RCC 7860 (cell line): ENCODE measurements around the gene ADRA1B.

ENCODE experiments used
- DNase-seq: peaks from one replicate; pipeline ENCODE4 v3.0.0-alpha.2; 2015; ENCODE audit warnings: low spot score
- FAIRE-seq: peaks from 2 replicates; lab custom pipeline; 2012; peaks lifted over from hg19 to GRCh38; lab: Jason Lieb, UNC

ADRA1B gene

DNA sequence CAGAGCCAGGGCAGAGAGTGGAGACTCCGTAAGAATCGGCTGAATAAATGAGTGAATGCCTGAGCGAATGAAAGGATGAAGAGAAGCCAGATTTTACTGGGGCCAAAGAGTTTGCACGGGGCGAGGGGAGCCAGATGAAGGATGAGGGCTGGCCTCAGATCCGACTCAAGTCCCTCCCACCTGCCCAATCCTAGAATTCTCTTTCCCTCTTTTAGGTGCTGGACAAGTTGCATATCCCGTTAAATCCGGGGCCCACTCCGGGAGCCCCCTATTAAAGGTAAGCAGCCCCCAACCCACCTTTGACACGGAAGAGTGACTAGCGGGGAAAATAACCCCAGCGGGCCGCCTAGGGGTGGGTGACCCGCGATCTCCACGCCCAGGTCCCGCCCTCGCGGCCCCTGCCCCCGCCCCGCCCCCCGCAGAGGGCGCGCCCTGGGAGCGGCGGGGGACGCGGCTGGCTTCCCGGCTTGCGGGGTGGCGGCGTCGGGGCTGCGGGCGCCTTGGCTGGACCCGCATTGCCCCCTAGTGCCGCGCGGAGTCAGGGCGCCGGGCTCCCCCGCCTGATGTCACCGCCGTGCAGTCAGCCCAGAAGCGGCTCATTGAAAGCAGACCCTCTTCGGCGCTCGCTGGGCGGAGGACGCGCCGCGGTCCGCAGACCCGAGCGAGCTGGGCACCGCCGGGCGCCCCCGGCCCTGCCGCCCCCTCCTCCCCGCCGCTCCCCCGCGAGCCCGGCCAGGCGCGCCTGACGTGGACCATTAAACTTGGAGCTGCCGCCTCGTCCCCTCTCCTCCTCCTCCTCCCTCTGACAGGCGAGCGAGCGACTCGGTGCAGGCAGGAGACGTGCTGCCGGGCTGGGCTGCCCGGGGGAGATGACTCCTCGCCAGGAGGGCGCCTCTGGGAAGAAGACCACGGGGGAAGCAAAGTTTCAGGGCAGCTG lies at the start of gene ADRA1B:
TSS of gene ADRA1B (plus strand) at position 579 of the 937 bp plus-strand sequence. CDS start 424 bp downstream, outside the sequence.
- FAIRE-seq = no peak
- DNase-seq = peak; percentile 53

DNA sequence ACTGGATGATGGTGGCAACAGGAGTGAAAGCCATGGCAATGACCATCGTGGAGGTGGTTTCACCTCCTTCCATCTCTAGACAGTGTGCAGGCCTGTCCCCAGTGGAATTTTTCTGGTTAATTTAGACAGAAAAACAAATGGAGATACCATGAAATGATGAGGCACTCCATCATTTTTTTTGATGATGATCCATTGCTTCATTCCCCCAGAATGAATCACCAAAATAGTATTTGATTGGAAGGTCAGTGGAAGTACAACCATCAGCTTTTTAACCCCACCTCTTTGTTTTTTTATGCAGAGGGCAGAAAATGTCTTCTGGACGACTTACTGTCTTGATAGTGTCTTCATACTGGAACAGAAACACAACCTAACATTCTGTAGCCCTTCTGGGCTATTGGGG lies 42.6 kb upstream of the ADRA1B start:
- DNase-seq = peak; percentile 46
- no peak for FAIRE-seq

DNA sequence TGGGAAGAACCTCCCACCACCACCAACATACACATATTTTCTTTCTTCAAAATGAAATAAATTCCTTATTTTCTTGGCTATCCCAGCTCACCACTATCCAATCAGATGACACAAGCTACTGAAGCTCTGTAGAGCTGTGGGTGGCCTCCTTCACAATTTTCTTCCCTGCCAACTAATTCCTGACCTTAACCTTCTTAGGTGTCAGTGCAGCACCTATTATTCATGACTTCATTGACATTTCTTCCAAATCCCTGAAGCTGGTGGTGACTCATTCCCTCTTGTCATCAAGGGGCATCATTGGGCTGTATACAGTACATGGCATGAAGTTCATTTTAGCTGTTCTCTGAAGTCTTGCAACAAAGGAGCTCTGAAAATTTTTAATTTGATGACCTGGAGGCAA lies 42.0 kb upstream of the ADRA1B start:
- DNase-seq = peak; percentile 60

DNA sequence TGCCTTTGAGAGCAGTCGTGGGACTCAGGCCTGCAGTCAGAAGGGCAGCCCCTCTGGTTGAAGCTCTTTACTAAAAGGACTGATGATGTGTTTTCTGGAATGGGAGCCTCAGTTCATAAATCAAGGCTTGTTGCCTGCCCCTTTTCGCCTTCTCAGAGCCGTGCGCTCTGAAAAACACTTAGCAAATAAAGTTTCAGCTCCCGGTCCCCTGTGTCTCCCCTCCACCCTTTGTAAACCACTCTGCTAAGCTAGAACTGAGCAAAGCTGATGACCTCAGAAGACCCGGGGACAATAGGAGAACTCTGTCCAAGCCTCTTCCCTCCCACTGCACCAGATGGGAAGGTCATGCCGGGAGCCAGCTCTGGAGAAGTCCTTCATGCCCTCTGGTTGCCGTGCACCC lies 39.3 kb upstream of the ADRA1B start:
- DNase-seq (no peak), FAIRE-seq (no peak)

More for the DNA sequence above, 42.0 kb upstream of the ADRA1B start:
- FAIRE-seq = peak; percentile 63

DNA sequence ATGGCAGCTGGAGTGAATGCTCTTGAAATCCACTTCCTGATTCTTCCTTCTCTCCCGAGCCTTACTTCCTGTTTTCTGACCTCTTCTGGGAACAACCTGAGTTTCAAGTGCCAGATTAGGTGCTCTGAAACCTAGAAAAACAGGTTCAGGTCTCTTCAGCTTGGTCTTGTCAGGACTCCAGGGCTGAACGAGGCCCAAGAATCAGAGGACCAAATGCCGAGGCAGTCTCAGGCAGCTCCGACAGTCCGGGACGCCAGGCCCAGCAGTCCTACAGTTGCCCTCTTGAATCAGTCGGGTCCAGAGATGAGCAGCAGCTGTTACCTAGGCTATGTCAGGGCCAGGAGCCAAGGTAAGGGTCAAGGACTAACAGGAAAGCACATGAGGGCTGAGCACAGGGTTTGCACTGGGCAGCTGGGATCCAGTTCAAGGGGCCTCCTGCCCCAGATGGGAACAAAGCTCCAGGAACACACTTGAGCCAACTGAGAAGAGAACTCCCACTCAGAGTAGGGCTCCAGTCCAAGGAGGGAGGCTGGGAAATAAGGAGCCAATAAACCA lies 38.3 kb upstream of the ADRA1B start:
- DNase-seq = no peak
- no peak for FAIRE-seq

DNA sequence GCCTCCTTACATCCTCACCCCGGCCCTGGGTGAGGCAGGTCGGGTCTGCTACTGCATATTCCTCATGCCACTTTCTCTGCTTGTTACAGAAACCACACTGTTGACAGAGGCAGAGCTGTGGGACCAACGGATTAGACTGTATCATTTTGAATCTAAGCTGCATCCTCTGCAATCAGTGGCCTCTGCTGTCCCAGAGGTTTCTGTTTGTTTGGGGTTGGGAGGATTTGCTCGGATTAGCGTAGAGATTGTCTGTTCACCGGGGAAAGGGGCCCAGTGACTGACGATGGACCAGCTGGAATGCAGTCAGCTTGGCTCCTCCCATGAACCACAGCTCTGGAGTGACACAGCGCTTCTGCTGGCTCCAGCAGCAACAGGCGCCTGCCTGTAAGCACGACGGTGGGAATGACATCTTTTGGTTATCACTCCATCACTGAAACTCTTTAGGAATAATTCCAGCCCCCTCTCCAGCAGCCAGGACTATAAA lies 37.3 kb upstream of the ADRA1B start:
- DNase-seq = peak; percentile 74
- peak; percentile 67 for FAIRE-seq

DNA sequence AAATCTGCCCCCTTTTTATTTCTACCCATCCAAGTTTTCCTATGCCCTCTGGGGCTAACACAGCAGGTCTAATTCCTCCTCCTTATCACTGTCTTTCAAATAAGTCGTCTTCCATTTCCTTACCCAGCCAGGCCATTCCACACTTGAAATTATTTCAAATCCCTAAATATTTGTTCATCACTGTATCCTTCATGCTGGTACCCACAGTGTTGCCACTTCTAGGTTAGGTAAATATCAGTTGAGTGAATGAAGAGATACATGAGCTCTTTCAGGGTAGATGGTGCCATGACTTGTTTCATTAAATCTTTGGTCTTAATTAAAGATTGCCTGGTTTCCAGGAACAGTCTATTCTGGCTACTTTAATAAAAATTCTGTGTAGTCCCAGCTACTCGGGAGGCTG lies 35.6 kb upstream of the ADRA1B start:
- DNase-seq (no peak), FAIRE-seq (no peak)

DNA sequence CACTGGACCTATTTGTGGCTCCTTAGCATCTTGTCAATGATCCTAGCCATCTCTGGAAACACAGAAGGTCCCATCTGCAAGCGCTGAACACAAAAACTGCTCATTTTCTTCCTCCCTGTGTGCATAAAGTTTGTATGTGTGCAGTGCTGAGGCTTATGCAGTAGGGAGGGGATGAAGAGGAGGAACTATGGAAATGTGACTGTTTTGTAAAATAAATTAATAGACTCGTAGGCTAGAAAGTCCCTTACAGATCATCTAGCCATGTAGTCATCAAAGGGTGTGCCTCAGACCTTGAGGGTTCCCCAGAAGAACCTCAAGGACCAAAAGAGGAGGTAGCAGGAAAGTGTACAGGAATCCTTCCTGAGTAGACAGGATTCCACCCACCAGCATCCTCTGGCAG lies 34.3 kb upstream of the ADRA1B start:
- DNase-seq (no peak), FAIRE-seq (no peak)

DNA sequence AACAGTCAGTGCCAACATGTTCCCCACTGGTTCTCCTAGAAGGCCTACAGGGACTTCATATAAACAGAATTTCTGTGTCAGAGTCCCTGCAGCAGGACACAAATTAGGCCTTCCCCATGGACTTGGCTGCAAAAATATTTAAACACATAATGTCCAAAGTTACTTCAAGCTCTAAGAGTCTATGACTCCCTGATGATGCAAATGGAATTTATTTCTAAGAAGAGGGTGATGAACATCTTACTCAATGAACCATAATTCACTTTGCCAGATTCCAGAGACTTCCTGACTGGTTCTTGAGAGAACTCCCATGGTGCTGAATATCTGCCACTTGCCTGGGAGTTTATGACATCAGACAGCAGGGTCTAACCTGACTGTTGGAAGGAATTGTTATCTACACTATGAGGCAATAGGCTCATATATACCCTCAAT lies 32.7 kb upstream of the ADRA1B start:
- FAIRE-seq = no peak
- peak; percentile 64 for DNase-seq

DNA sequence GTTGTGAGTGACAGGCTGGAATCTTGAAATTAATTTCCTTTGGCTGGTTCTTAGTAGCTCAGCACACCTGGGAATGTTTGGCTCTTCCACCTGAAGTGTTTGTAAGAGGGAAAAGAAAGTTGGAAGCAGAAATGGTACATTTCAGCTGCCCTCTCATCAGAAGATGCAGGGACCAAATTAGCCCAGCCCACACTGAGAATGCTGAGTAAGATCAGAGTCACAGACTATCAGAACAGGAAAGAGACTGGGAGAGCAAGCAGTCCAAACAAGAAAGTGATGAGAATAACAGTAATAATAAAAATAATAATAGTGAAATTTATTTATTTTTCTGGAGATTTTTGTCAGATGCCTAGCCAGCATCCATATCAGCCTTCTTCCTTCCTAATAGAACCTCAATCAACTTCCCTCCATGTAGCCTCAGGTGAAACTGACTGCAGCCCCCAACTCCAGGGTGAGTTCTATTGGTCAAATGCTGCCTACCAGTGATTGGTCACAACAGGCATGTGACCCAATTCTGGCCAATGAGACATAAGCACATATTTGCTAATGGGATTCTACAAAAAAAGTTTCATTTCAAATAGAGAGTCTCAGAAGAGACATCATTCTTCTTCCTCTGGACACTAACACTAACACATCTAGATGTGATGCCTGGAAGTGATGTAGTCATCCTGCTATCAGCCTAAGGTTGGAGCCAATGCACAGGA lies 31.2 kb upstream of the ADRA1B start:
- DNase-seq (no peak), FAIRE-seq (no peak)

DNA sequence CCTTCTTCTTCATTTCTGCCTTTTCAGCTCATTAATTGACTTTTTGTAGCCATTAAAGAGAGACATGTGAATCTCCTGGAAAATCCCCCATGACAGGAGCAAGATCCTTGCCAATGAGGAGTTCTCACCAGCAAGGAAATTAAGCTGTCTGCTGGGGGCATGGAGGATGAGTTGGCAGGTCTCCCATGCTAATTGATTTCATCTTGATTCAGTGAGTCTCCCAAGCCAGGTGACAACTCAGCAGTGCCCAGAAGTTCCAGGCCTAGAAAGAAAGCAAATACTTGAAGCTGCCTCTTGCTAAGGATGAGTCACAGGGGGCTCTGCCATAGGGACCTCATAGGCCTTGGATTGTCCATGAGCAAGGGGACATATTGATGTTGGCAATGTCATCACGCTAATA lies 30.0 kb upstream of the ADRA1B start:
- peak; percentile 34 for DNase-seq
- FAIRE-seq = no peak

DNA sequence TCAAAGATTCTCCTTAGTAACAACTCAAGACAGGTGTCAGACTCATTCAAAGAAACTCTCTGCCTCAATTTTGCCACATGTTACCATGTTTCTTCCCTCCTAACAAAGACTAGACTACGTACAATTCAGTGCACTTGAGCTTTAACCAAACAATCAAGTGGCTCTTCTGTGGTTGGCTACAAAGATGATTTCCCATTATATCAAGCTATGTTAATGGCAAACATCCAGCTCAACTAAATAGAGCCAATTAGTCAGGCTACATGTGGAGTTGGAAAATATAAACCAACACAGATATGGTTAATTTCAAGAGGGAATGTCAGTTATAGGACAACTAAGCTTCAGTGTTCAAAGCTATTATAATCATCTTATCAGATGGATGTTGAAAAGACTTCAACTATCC lies 29.2 kb upstream of the ADRA1B start:
- FAIRE-seq = no peak

DNA sequence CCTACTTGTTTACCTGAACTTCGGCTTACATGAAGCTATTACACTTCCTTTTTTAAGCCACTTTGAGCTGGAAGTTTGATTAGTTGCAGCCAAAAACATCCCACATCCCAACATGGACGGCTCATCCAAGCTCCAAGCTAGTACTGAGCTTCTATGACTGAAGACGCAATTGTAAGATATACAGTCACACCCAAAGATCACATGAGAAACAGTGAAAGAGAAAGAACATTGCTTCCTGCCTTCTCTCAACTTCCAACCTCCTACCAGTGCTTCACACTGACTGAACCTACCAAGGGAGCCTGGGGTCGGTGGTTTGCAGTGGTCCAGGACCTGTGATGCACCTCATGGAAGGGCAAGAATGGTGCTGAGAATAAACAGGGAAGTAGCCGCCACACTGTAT lies 27.4 kb upstream of the ADRA1B start:
- no peak for DNase-seq
- no peak for FAIRE-seq

More for the DNA sequence above, 29.2 kb upstream of the ADRA1B start:
- no peak for DNase-seq

DNA sequence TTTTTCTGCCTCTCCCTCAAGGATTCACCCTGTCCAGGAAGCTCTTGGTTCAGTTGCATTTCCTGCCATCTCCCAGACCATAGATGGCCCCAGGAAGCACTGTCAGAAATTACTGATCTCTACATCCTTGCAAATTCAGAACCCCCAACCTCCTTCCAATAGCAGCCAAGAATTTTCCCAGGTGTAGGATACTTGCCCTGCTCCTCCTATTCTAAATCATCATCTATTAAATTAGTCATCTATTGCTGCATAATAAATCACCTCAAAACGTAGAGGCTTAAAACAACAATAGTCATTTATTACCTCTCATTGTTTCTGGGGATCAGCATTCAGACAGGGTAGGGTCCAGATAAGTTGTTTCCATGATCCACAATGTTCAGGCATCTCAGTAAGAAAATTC lies 26.1 kb upstream of the ADRA1B start:
- no peak for DNase-seq
- no peak for FAIRE-seq

DNA sequence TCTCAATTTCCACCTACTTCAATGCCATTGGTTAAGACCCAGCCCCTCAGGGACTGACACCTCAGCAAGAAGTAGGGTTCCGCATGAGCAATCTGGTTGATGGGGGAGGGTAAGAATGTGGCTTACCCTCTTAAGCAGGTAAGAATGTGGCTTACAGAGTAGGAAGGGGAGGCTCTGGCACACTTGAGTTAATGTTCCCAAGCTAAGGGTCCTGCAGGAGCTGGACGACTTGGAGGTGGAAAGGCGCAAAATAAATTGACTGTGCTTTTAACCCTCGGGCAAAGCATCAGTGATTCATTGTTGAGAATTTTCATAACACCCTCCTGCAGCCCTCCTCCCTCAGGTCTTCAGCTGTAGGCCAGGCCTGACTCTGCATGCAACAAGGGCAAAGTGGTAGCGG lies 24.9 kb upstream of the ADRA1B start:
- DNase-seq = peak; percentile 44

DNA sequence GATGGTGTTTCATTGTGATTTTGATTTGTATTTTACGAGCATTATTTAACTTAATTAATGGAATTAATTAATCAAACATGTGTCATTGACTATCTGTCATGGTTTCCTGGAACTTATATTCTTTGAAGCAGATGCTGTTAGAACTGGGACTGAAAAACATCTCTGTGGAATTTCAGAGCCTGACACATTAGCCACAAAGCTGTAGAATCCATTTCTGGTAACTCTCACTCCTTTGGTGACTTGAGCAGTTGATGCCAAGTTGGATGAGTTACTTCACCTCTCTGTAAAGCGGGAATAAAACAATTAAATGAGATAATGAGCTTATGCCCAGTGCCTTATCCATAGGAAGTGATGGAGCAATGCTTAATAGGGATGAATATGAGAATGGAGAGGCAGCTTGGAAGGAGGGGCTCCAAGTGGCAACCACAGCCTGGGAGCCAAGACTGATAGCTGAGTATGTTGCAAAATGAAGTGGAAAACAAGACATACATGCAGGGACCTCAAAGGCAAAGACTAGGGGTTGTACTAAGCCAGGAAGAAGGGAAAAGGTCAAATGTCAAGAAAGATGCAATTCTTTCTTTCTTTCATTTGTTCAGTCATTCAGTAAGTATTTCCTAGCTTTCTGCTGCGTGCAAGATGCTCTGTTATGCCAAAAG lies 23.1 kb upstream of the ADRA1B start:
- FAIRE-seq (no peak), DNase-seq (no peak)

More for the DNA sequence above, 24.9 kb upstream of the ADRA1B start:
- no peak for FAIRE-seq

DNA sequence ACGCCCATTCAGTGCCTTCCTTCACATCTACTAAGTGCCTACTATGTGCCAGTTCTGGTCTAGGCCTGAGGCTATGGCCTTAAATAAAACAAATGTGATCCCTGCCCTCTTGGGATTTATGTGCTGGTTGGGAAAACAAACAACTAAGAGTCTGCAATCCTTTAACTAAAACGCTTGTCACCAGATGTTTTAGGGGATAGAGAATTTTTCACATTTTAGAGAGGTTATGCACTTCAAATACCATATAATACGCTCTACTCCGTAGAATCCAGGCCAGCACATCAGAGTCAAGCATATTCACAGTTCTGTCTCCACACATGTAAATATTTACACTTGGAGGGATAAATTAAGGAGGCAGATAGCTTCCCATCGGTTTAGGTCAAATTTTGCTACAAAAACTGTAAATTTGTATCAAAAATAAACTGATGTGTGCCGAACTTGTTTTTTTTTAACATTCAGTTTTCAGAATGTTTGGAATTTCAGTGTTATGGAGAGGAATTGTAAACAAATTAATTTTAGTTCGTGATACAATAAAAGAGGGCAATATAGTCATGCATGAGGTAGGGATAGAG lies 22.0 kb upstream of the ADRA1B start:
- no peak for FAIRE-seq
- no peak for DNase-seq

DNA sequence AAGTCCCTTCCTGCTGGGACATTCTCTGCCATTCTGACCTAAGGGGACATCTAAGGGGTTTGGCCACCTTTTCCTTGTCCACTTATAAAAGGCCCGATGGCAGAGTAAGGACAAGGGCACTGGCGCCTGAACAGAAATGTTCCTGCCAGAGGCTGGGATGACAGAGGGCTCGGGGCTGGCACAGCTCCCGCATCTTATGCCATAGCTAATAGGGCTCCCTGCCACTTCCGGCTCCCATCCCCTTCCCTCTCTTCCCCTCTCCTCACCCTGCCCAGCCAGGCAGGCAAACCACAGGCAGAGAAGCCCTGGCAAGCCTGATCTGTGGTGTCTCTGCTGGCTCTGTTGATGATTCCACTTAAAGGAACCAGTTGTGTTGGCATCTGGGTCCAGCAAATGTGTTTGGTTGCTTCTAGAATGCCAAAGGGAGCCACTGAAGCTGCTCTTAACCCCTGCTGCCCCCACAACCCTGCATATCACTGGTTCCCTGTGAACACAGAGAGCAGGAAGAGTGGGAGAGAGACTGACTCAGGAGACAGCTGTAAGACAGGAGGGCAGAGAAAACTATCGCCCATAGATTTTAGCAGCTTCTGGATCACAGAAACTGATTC lies 18.4 kb upstream of the ADRA1B start:
- DNase-seq (peak; percentile 65), FAIRE-seq (peak; percentile 78)

DNA sequence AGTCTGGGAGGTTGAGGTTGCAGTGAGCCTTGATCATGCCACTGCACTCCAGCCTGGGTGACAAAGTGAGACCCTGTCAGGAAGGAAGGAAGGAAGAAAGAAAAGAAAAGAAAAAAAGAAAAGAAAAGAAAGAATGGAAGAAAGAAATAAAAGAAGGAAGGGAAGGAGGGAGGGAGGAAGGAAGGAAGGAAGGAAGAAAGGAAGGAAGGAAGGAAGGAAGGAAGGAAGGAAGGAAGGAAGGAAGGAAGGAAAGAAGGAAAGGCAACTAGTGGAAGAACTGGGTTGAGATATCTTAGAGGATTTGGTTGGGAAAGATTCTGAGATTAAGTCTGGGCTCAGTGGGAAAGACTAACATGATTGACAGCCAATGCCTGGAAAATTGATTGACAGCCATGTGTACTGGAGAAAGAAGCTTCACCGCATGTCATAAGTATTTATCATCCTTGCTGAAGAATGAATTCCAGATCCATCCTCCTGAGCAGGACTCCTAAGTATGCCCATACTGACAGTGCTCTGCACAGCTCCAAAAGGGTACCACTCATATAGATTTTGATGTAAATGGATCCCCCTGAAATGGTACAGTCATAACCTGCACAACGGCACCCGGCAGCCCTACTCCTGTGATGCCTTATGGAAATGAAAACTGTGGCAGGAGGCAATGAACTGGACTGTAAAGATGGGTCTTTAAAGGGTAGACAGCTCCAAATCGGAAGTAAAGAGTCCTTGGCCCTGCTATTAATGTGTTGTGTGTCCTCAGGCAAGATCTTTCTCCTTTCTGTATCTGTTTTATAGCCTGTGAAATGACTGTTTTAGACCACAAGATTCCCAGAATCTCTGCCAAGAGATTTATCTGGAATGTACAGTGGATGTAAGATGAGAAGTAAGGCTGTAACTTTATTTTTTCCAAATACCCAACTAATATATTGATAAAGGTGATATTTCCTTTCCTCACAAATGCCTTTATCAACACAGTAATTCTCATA lies 16.9 kb upstream of the ADRA1B start:
- no peak for FAIRE-seq
- peak; percentile 17 for DNase-seq
